Ishikawa (cell line): ENCODE data around the gene CORO2B.

Source experiments
- CEBPB ChIP-seq: IDR thresholded peaks from 2 replicates; pipeline ENCODE4 v1.6.1; 2012
- EGR1 ChIP-seq: IDR thresholded peaks from 2 replicates; pipeline ENCODE4 v1.6.1; 2012
- EP300 ChIP-seq: IDR thresholded peaks from 2 replicates; pipeline ENCODE4 v1.6.1; 2012; ENCODE audit warnings: borderline replicate concordance
- FOXM1 ChIP-seq: IDR thresholded peaks from 2 replicates; pipeline ENCODE4 v1.6.1; 2012; ENCODE audit warnings: low read depth, borderline replicate concordance
- NFIC ChIP-seq: IDR thresholded peaks from 2 replicates; pipeline ENCODE4 v1.6.1; 2012
- RAD21 ChIP-seq: IDR thresholded peaks from 2 replicates; pipeline ENCODE4 v1.6.1; 2012; ENCODE audit warnings: low read depth
- TAF1 ChIP-seq: IDR thresholded peaks from 2 replicates; pipeline ENCODE4 v1.6.1; 2012; ENCODE audit warnings: low read depth, mild to moderate bottlenecking
- TEAD4 ChIP-seq: IDR thresholded peaks from 2 replicates; pipeline ENCODE4 v1.6.1; 2012
- YY1 ChIP-seq: IDR thresholded peaks from 2 replicates; pipeline ENCODE4 v1.6.1; 2012; ENCODE audit warnings: low read depth
- TF ChIP-seq, protein P1 (sequence below): IDR thresholded peaks from 2 replicates; pipeline ENCODE4 v1.6.1; 2012

DNA sequence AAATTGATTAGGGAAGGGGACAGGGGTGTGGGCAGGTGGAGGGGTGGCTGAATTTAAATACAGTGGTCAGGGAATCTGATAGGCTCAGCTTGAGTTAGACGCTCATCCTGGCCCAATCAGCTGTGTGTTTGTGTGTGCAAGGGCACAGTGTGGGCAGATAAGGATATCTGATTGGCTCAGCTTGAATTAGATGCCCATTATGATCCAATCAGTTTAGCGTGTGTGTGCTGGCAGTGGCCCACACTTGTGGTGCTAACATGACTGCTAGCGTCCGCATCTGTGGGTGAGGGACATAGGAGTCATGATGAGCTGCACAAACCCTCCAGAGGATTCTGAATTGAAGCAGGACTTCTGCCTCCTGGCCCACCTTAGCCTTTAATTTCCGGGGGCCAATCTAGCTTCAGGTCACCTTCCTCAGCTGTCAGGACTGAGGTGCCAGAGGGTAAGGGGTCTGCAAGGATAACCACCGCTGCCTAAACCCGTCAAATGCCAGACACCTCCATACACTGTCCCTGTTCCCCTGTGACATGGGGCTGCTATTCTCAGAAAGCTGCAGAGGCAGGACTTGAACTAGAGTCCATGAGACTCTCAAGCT lies 97.3 kb downstream of the CORO2B start:
- TF ChIP-seq TAF1 (no peak), FOXM1 (no peak), EP300 (no peak), RAD21 (no peak), EGR1 (no peak), YY1 (no peak), NFIC (no peak), TEAD4 (no peak), CEBPB (no peak)
- TF ChIP-seq, protein P1, sequence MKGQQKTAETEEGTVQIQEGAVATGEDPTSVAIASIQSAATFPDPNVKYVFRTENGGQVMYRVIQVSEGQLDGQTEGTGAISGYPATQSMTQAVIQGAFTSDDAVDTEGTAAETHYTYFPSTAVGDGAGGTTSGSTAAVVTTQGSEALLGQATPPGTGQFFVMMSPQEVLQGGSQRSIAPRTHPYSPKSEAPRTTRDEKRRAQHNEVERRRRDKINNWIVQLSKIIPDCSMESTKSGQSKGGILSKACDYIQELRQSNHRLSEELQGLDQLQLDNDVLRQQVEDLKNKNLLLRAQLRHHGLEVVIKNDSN: no peak
